Measurements from ENCODE around the gene CNOT10. TPM values are rescaled to one million over a fixed set of nuclear protein-coding genes. Genes with fewer than 3 reads are reported as not detected.

CNOT10 gene
- total RNA-seq, 1 experiment from 2014 or later = 46.2 TPM

- no peak overlapping the region for H3K4me2 ChIP-seq (ENCODE audit: low read length)
- POLR2A ChIA-PET (ENCODE audit: unreplicated experiment) = no interaction called here
- H3K79me2 ChIP-seq (ENCODE audit: low read length) = peaks cover 71% of the 10 kb centered on the region
- intact Hi-C loops (cut with micrococcal nuclease) = no loop called here
- no peaks in the 10 kb centered on the region for H3K36me3 ChIP-seq (ENCODE audit: low read depth, low read length)
- H3K27me3 ChIP-seq (ENCODE audit: low read length) = no peaks in the 10 kb centered on the region
- H3K9me3 ChIP-seq (ENCODE audit: low read length) = no peaks in the 10 kb centered on the region
- no peaks in the 10 kb centered on the region for H3K9me2 ChIP-seq (replicated peaks; ENCODE audit: low read length)
- ATAC-seq (no peak), DNase-seq (no peak)
- H3K9ac ChIP-seq (ENCODE audit: low read length) = no peak overlapping the region
- H3K4me3 ChIP-seq (ENCODE audit: low read length) = no peak overlapping the region
- no peaks in the 10 kb centered on the region for H3K4me1 ChIP-seq (ENCODE audit: insufficient read depth, low read length)
- TF ChIP-seq EZH2phosphoT487 (IDR thresholded peaks at IDR 0.05; ENCODE audit: borderline replicate concordance, low read length) = no peak
- TF ChIP-seq, protein P1, sequence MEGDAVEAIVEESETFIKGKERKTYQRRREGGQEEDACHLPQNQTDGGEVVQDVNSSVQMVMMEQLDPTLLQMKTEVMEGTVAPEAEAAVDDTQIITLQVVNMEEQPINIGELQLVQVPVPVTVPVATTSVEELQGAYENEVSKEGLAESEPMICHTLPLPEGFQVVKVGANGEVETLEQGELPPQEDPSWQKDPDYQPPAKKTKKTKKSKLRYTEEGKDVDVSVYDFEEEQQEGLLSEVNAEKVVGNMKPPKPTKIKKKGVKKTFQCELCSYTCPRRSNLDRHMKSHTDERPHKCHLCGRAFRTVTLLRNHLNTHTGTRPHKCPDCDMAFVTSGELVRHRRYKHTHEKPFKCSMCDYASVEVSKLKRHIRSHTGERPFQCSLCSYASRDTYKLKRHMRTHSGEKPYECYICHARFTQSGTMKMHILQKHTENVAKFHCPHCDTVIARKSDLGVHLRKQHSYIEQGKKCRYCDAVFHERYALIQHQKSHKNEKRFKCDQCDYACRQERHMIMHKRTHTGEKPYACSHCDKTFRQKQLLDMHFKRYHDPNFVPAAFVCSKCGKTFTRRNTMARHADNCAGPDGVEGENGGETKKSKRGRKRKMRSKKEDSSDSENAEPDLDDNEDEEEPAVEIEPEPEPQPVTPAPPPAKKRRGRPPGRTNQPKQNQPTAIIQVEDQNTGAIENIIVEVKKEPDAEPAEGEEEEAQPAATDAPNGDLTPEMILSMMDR (conservative IDR thresholded peaks at IDR 0.05; ENCODE audit: low read depth, low read length) = no peak
- no peak for TF ChIP-seq EZH2 (IDR thresholded peaks at IDR 0.05; ENCODE audit: low read length, unreplicated experiment)
- H4K20me1 ChIP-seq (ENCODE audit: low read length) = no peaks in the 10 kb centered on the region
- no peak overlapping the region for H2AFZ ChIP-seq (ENCODE audit: low read length)
- H3F3A ChIP-seq (ENCODE audit: low read length, unreplicated experiment) = no peaks in the 10 kb centered on the region
- BruUV-seq (replicated peaks) = no TSS peak
- CTCF ChIA-PET = no interaction called here
- H3K27ac ChIP-seq (ENCODE audit: low read length) = no peak overlapping the region
These were observed 13.5 kb downstream of the CNOT10 start for GRCh38 chr3:32698506-32698905.

DNA sequence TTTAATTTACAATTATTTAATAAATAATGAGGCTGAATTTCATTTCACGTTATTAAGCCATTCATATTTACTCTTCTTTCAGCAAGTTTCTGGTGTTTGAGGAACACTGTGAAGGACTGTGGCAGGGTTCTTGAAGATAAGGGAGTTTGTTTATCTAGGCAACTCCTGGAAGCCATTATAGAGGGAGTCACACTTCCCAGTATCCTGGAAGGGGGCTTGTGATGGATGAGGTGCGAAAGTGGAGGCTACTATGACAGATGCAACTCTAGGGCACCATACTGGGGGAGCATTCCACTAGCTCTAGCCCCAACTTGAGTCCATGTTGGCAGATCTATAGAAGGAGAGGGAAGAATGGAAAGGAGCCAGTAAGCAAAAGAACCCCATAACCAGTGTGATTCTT is 14.4 kb downstream of the CNOT10 start:
- no peak overlapping the region for H3K4me2 ChIP-seq (ENCODE audit: low read length)
- H3K79me2 ChIP-seq (ENCODE audit: low read length) = peaks cover 68% of the 10 kb centered on the region
- no peak overlapping the region for H2AFZ ChIP-seq (ENCODE audit: low read length)
- no peaks in the 10 kb centered on the region for H3K4me1 ChIP-seq (ENCODE audit: insufficient read depth, low read length)
- no peak overlapping the region for H3K27ac ChIP-seq (ENCODE audit: low read length)
- H3K36me3 ChIP-seq (ENCODE audit: low read depth, low read length) = no peaks in the 10 kb centered on the region
- H3K27me3 ChIP-seq (ENCODE audit: low read length) = no peaks in the 10 kb centered on the region
- H3K9me2 ChIP-seq (replicated peaks; ENCODE audit: low read length) = no peaks in the 10 kb centered on the region
- no peak for DNase-seq
- no peak overlapping the region for H3K9ac ChIP-seq (ENCODE audit: low read length)
- no peaks in the 10 kb centered on the region for H3F3A ChIP-seq (ENCODE audit: low read length, unreplicated experiment)
- ATAC-seq = no peak
- intact Hi-C loops (cut with micrococcal nuclease) = no loop called here
- no peaks in the 10 kb centered on the region for H3K9me3 ChIP-seq (ENCODE audit: low read length)
- no TSS peak for BruUV-seq (replicated peaks)
- ChIA-PET POLR2A (ENCODE audit: unreplicated experiment) (no interaction called here), CTCF (no interaction called here)
- no peak for TF ChIP-seq EZH2phosphoT487 (IDR thresholded peaks at IDR 0.05; ENCODE audit: borderline replicate concordance, low read length)
- TF ChIP-seq, protein P1 (conservative IDR thresholded peaks at IDR 0.05; ENCODE audit: low read depth, low read length) = no peak
- no peak for TF ChIP-seq EZH2 (IDR thresholded peaks at IDR 0.05; ENCODE audit: low read length, unreplicated experiment)
- H3K4me3 ChIP-seq (ENCODE audit: low read length) = no peak overlapping the region
- no peaks in the 10 kb centered on the region for H4K20me1 ChIP-seq (ENCODE audit: low read length)

DNA sequence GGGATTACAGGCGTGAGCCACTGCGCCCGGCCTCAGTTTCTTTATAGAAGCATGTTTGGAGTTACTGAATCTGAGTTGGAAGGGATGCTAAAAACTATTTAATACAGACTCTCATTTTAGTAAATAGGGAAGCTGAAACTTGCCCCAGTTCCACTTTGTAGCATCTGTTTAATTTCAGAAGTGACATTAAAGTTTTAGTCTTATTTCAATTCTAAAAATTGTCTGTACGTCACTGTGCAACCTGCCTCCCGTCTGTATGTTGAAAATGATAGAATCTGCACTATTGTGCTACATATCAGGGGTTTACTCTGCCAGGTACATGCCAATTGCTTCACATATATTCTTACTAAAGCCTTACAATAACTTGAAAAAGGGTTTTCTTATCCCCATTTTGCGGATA is 15.3 kb downstream of the CNOT10 start:
- Histone ChIP-seq H3K9me2 (replicated peaks; ENCODE audit: low read length) (no peaks in the 10 kb centered on the region), H3K4me1 (ENCODE audit: insufficient read depth, low read length) (no peaks in the 10 kb centered on the region), H3K36me3 (ENCODE audit: low read depth, low read length) (peaks cover 4% of the 10 kb centered on the region; the same call in 1 of the 2 replicates), H4K20me1 (ENCODE audit: low read length) (no peaks in the 10 kb centered on the region), H3K79me2 (ENCODE audit: low read length) (peaks cover 60% of the 10 kb centered on the region), H3K4me2 (ENCODE audit: low read length) (no peak overlapping the region), H3K4me3 (ENCODE audit: low read length) (no peak overlapping the region), H2AFZ (ENCODE audit: low read length) (no peak overlapping the region), H3K27ac (ENCODE audit: low read length) (no peak overlapping the region), H3K9ac (ENCODE audit: low read length) (no peak overlapping the region), H3K27me3 (ENCODE audit: low read length) (no peaks in the 10 kb centered on the region), H3K9me3 (ENCODE audit: low read length) (no peaks in the 10 kb centered on the region), H3F3A (ENCODE audit: low read length, unreplicated experiment) (no peaks in the 10 kb centered on the region)
- DNase-seq (no peak), ATAC-seq (no peak)
- POLR2A ChIA-PET (ENCODE audit: unreplicated experiment) = no interaction called here
- intact Hi-C loops (cut with micrococcal nuclease) = no loop called here
- BruUV-seq (replicated peaks) = no TSS peak
- TF ChIP-seq EZH2phosphoT487 (IDR thresholded peaks at IDR 0.05; ENCODE audit: borderline replicate concordance, low read length) = no peak
- TF ChIP-seq, protein P1 (conservative IDR thresholded peaks at IDR 0.05; ENCODE audit: low read depth, low read length) = no peak
- no peak for TF ChIP-seq EZH2 (IDR thresholded peaks at IDR 0.05; ENCODE audit: low read length, unreplicated experiment)
- CTCF ChIA-PET = no interaction called here
